HL-60 (cell line): ENCODE measurements around the gene RPL36A.

ENCODE experiments used
- DNase-seq, 2 experiments: peaks; one replicate each; pipeline ENCODE4 v3.0.0-alpha.2; 2010 to 2020; ENCODE audit warnings: low read depth in 1 of 2, low spot score in 1 of 2
- H3K27ac ChIP-seq: fragments of 250-450 bp; sonication (Bioruptor Pico); replicated peaks from 2 replicates; pipeline ENCODE4 v1.5.1; 2020; ENCODE audit warnings: mild to moderate bottlenecking, moderate library complexity
- H3K27me3 ChIP-seq: fragments of 250-450 bp; sonication (Bioruptor Pico); 2 replicates; pipeline ENCODE4 v1.5.1; 2021; ENCODE audit warnings: mild to moderate bottlenecking, moderate library complexity; ENCODE audit not compliant: insufficient read depth, poor library complexity, severe bottlenecking
- H3K4me3 ChIP-seq: replicated peaks from 2 replicates; pipeline ENCODE4 v1.5.1; 2011; ENCODE audit warnings: mild to moderate bottlenecking, control low read depth, low read length; ENCODE audit not compliant: insufficient read depth
- GABPA ChIP-seq: IDR thresholded peaks from 2 replicates; pipeline ENCODE4 v1.6.1; 2012; ENCODE audit warnings: low read depth
- POLR2AphosphoS5 ChIP-seq: IDR thresholded peaks from 2 replicates; pipeline ENCODE4 v1.6.1; 2012; ENCODE audit warnings: low read depth
- SPI1 ChIP-seq: IDR thresholded peaks from 2 replicates; pipeline ENCODE4 v1.6.1; 2012; ENCODE audit warnings: low read depth, mild to moderate bottlenecking, borderline replicate concordance
- TF ChIP-seq, protein P1 (sequence below): IDR thresholded peaks from one replicate; pipeline ENCODE4 v1.5.1; 2011; ENCODE audit warnings: low read length, control low read depth, inconsistent platforms; ENCODE audit not compliant: insufficient read depth
- TF ChIP-seq, protein P2 (sequence below): IDR thresholded peaks from 2 replicates; pipeline ENCODE4 v1.6.1; 2012; ENCODE audit warnings: low read depth; ENCODE audit not compliant: insufficient replicate concordance

RPL36A gene

DNA sequence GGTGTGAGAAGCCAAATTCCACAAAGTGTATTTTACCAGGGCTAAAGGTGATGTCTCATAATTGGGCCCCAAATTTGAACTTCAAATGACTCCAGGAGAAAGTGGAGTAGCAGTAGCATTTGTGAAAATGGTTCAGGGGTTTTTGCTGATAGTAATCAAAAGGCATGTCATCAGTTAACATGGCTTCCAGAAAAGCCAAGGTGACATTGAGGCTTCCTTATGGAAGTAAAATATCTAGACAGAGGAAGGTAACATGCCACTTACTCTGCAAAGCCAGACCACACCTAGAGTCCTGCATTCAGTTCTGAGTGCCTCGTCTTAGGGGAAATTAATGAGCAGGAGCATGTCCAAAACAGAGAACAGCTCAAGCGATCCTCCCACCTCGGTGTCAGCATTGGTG lies 2.2 kb upstream of the RPL36A start:
- Histone ChIP-seq H3K4me3 (no peak overlapping the region), H3K27me3 (no peaks in the 10 kb centered on the region), H3K27ac (no peak overlapping the region)
- TF ChIP-seq, protein P1, sequence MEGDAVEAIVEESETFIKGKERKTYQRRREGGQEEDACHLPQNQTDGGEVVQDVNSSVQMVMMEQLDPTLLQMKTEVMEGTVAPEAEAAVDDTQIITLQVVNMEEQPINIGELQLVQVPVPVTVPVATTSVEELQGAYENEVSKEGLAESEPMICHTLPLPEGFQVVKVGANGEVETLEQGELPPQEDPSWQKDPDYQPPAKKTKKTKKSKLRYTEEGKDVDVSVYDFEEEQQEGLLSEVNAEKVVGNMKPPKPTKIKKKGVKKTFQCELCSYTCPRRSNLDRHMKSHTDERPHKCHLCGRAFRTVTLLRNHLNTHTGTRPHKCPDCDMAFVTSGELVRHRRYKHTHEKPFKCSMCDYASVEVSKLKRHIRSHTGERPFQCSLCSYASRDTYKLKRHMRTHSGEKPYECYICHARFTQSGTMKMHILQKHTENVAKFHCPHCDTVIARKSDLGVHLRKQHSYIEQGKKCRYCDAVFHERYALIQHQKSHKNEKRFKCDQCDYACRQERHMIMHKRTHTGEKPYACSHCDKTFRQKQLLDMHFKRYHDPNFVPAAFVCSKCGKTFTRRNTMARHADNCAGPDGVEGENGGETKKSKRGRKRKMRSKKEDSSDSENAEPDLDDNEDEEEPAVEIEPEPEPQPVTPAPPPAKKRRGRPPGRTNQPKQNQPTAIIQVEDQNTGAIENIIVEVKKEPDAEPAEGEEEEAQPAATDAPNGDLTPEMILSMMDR, result no peak
- TF ChIP-seq GABPA (no peak), POLR2AphosphoS5 (no peak), SPI1 (no peak)
- TF ChIP-seq, protein P2, sequence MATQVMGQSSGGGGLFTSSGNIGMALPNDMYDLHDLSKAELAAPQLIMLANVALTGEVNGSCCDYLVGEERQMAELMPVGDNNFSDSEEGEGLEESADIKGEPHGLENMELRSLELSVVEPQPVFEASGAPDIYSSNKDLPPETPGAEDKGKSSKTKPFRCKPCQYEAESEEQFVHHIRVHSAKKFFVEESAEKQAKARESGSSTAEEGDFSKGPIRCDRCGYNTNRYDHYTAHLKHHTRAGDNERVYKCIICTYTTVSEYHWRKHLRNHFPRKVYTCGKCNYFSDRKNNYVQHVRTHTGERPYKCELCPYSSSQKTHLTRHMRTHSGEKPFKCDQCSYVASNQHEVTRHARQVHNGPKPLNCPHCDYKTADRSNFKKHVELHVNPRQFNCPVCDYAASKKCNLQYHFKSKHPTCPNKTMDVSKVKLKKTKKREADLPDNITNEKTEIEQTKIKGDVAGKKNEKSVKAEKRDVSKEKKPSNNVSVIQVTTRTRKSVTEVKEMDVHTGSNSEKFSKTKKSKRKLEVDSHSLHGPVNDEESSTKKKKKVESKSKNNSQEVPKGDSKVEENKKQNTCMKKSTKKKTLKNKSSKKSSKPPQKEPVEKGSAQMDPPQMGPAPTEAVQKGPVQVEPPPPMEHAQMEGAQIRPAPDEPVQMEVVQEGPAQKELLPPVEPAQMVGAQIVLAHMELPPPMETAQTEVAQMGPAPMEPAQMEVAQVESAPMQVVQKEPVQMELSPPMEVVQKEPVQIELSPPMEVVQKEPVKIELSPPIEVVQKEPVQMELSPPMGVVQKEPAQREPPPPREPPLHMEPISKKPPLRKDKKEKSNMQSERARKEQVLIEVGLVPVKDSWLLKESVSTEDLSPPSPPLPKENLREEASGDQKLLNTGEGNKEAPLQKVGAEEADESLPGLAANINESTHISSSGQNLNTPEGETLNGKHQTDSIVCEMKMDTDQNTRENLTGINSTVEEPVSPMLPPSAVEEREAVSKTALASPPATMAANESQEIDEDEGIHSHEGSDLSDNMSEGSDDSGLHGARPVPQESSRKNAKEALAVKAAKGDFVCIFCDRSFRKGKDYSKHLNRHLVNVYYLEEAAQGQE, result no peak
- no peak for DNase-seq

DNA sequence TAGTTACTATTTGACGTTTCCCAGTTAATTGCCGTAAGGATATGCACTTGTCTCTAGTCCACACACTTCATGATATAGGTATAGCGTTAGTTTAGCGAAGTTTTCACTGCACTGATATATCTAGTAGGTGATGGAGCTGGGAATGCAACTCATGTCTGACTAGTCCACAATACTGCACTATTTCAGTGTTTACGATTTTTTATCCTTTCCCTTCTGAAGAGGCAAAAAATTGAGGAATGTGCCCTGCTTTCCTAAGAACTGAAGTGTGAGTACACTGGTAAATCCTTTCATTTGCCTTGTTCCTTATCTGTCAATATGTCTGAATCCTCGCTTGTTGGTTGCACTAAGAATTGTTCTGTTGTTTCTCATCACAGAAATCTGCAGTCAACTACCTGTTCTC lies 1.0 kb downstream of the RPL36A start:
- no peak for DNase-seq
- Histone ChIP-seq H3K4me3 (peak overlapping the region; percentile 53), H3K27me3 (no peaks in the 10 kb centered on the region), H3K27ac (peak overlapping the region; percentile 87)
- TF ChIP-seq, protein P1, result no peak
- TF ChIP-seq GABPA (no peak), POLR2AphosphoS5 (no peak)

DNA sequence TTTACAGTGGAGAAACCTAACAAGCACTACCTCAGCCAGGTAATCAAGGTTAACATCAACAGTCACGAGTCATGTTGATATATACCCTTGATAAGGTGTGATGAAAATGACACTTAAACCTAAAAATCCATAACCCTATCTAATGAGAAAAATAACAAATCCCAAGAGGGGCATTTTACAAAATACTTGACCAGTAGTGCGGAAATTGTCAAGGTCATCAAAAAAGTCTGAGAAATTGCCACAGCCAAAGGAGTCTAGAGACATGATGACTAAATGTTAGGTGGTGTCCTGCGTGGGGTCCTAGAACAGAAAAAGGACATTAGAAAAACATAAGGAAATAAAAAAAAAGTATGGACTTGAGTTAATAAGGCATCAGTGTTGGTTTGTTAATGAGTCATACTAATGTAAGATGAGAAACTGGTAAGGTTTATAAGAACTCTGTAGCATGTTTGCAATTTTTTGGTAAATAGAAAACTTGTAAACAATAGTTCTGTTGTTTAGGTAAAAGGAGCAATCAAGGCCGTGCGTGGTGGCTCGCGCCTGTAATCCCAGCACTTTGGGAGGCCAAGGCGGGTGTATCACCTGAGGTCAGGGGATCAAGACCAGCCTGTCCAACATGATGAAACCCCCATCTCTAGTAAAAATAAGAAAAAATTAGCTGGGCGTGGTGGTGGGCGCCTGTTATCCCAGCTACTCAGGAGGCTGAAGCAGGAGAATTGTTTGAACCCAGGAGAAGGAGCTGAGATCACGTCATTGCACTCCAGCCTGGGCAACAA lies 2.9 kb downstream of the RPL36A start:
- TF ChIP-seq GABPA (no peak), POLR2AphosphoS5 (peak; percentile 28; the same call in 1 of the 2 replicates)
- no peak overlapping the region for H3K4me3 ChIP-seq
- no peak for DNase-seq
- peak overlapping the region; percentile 35 for H3K27ac ChIP-seq
- H3K27me3 ChIP-seq, result no peaks in the 10 kb centered on the region

DNA sequence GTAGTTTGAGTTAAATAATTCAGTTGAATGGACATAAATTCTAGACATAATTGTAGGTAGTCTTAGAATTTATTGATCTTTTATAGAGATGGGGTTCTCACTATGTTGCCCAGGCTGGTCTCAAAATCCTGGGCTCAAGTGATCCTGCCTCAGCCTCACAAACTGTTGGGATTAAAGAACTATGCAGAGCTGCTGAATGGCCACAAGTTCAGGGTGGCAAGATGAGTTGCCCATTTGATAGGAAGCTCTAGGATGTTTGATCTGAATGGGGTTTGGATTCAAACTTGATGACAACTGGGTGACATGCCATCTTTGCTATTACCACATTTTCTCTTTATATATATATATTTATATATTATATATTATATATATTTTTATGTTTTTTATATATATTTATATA lies 3.6 kb downstream of the RPL36A start:
- no peaks in the 10 kb centered on the region for H3K27me3 ChIP-seq
- no peak for DNase-seq
- TF ChIP-seq, protein P1, result no peak
- TF ChIP-seq POLR2AphosphoS5, result peak; percentile 8; the same call in 1 of the 2 replicates
- no peak overlapping the region for H3K4me3 ChIP-seq
- no peak overlapping the region; the same call in 1 of the 2 replicates for H3K27ac ChIP-seq

DNA sequence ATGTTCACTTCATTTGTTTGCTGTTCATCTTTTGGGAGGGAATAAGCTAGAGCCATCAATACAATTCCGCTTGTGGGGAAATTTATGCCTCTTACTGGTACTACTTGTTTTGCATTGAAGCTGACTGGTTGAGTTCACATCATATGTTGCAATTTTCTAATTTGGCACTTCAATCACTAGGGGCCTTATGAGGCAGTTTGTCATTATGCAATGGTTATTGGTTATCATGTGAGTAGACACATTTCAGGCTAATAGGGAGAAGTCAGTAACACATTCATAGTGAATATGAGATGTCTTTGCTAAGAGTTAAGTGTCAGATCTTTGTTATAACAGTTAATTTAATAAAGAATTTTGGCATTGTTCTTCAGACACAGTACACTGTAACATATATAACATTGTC lies 5.0 kb downstream of the RPL36A start:
- DNase-seq, result peak; percentile 33 to 59
- H3K27ac ChIP-seq, result peak overlapping the region; percentile 58

More for the DNA sequence above, 5.0 kb downstream of the RPL36A start:
- TF ChIP-seq SPI1 (no peak), GABPA (no peak), POLR2AphosphoS5 (no peak; the same call in 1 of the 2 replicates)
- TF ChIP-seq, protein P2, result no peak
- TF ChIP-seq, protein P1, result no peak
- H3K4me3 ChIP-seq, result no peak overlapping the region
- no peaks in the 10 kb centered on the region for H3K27me3 ChIP-seq
